Measurements from ENCODE around the gene NELL1. TPM values are rescaled to one million over a fixed set of nuclear protein-coding genes. Genes with fewer than 3 reads are reported as not detected.

Gene NELL1
- total and polyA plus RNA-seq, 2 experiments from 2014 or later: 2.1 to 7.7 TPM

DNA sequence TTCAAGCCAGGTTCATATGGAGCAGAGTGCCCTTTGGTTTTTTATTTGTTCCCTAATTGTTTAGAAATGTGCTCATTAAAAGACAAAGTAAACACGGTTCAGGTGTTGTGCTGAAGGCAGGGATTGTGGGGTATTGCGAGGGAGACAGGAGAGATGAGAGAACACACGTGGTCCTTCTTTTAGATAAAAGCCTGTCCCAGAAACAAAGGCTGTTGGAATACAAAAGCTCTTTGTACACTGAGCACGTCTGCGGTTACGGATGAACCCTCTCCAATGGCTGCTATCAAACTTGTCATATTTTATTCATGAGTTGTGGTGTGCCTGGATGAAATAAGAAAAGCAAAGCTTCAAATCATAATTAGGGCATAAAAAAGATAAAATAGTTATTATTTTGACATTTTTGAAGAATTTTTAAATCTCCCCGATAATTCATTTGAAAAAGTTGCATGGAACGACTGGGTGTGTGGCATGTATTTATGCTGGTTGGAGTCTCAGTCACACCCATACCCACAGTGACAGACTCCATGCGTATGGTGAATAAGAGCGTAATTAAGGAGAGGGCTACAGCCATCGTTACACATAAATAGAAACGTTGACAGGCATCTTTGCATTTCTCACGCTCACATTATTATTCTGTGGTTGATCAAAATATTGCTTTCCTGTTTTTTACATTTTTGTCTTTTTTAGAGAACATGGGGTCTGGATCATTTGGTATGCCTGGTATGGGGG, 92.9 kb downstream of the NELL1 start:
- Histone ChIP-seq H3K27me3 (no peaks in the 10 kb centered on the region), H3K9me3 (ENCODE audit: low read depth) (no peaks in the 10 kb centered on the region), H3K4me1 (ENCODE audit: low read depth) (no peaks in the 10 kb centered on the region), H3K4me3 (no peak overlapping the region), H3K27ac (no peak overlapping the region), H3K36me3 (no peaks in the 10 kb centered on the region)
- no peak for DNase-seq (ENCODE audit: low read depth in 1 of 2, low spot score in 1 of 2)
- TF ChIP-seq, protein P1, sequence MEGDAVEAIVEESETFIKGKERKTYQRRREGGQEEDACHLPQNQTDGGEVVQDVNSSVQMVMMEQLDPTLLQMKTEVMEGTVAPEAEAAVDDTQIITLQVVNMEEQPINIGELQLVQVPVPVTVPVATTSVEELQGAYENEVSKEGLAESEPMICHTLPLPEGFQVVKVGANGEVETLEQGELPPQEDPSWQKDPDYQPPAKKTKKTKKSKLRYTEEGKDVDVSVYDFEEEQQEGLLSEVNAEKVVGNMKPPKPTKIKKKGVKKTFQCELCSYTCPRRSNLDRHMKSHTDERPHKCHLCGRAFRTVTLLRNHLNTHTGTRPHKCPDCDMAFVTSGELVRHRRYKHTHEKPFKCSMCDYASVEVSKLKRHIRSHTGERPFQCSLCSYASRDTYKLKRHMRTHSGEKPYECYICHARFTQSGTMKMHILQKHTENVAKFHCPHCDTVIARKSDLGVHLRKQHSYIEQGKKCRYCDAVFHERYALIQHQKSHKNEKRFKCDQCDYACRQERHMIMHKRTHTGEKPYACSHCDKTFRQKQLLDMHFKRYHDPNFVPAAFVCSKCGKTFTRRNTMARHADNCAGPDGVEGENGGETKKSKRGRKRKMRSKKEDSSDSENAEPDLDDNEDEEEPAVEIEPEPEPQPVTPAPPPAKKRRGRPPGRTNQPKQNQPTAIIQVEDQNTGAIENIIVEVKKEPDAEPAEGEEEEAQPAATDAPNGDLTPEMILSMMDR (IDR thresholded peaks at IDR 0.05; ENCODE audit: low read depth, low read length): no peak

DNA sequence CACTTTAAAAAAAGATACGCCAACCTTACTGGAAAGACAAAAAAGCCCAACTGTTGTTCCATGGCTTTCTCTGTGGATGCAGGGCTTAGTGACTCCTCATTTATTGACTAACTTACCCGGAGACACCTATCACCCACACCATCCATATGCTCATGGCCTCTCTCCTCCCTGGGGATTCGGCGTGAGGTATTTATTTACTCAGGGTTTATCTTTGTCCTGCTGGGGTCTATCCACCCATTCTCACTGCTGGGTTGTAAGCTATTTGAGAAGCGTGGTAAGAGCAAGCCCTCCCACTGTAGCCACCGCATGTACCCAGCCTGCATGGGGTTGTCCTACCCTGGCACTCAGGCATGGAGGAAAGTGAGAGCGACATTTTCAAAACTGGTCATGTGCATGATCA, 93.6 kb downstream of the NELL1 start:
- H3K9me3 ChIP-seq (ENCODE audit: low read depth): no peaks in the 10 kb centered on the region
- no peak for DNase-seq (ENCODE audit: low read depth in 1 of 2, low spot score in 1 of 2)
- TF ChIP-seq, protein P1 (IDR thresholded peaks at IDR 0.05; ENCODE audit: low read depth, low read length): no peak

DNA sequence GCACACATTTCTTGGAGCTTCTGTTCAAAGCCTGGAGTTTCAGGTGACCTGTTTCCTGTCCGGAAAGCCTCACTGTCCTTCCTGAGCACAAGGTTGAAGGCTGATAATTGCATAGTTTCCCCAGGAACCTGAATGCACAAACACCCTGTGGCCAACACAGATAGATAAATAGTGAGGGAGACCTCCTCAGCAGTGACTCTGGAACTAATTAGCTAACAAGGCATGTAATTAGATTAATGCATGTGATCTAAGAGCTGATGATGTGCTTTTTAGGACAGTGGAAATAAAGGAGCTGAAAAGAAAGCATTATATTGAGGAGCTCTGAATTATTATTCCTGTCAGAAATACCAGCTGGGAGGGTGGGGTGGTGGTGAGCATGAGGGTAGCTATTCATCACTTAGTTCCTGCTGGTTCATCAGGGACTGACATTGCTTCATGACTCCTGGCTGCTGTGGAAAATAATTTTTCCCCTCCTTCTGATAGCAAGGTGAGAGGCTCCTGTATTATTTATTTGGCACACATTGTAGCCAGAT, 101.1 kb downstream of the NELL1 start:
- Histone ChIP-seq H3K27me3 (no peaks in the 10 kb centered on the region), H3K36me3 (no peaks in the 10 kb centered on the region), H3K4me1 (ENCODE audit: low read depth) (no peaks in the 10 kb centered on the region), H3K9me3 (ENCODE audit: low read depth) (no peaks in the 10 kb centered on the region), H3K4me3 (no peak overlapping the region), H3K27ac (no peak overlapping the region)
- TF ChIP-seq, protein P1 (IDR thresholded peaks at IDR 0.05; ENCODE audit: low read depth, low read length): no peak
- no peak for DNase-seq (ENCODE audit: low read depth in 1 of 2, low spot score in 1 of 2)

More for the DNA sequence above, 93.6 kb downstream of the NELL1 start:
- no peaks in the 10 kb centered on the region for H3K27me3 ChIP-seq
- H3K36me3 ChIP-seq: no peaks in the 10 kb centered on the region
- H3K27ac ChIP-seq: no peak overlapping the region
- no peaks in the 10 kb centered on the region for H3K4me1 ChIP-seq (ENCODE audit: low read depth)
- H3K4me3 ChIP-seq: no peak overlapping the region

DNA sequence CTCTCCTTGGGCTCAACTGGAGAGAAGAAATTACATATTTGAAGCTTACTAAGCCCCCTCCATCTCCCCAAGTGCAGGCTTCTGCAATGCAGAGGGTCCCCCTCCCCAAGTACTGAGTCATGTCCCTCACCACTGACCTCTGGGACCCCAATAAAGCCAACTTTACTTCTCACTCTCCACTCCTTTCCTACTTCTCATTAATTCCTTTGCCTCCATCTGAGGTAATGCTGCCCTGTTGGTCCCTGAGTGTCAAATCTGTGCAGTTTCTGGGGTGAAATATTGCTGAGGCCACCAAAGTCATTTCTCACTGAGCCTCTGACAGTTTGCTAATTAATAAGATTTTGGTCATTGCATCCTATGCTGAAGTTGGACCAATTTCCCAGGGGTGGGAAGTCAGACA, 101.6 kb downstream of the NELL1 start:
- Histone ChIP-seq H3K4me1 (ENCODE audit: low read depth) (no peaks in the 10 kb centered on the region), H3K4me3 (no peak overlapping the region), H3K36me3 (no peaks in the 10 kb centered on the region), H3K27ac (no peak overlapping the region), H3K9me3 (ENCODE audit: low read depth) (no peaks in the 10 kb centered on the region), H3K27me3 (no peaks in the 10 kb centered on the region)
- DNase-seq (ENCODE audit: low read depth in 1 of 2, low spot score in 1 of 2): no peak
- TF ChIP-seq, protein P1 (IDR thresholded peaks at IDR 0.05; ENCODE audit: low read depth, low read length): no peak

DNA sequence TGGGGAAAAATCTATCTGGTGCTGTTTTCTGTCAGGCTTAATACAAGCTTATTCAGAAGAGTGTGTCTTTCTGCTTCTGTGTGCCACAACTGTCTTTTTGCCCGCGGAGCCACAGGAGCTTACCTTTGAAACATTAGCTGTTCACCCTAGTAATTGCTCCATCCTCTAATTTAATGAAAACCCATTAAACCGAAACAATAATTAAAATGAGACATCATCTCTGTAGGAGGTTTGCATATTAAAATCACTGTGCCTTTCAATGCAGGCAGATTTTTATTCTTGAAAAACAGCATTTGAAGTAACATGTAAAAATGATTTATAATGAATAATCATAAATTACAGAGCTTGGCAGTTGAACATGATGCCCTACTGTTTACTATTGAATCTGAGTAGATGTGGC, 102.3 kb downstream of the NELL1 start:
- Histone ChIP-seq H3K27me3 (no peaks in the 10 kb centered on the region), H3K27ac (no peak overlapping the region), H3K36me3 (no peaks in the 10 kb centered on the region), H3K4me3 (no peak overlapping the region), H3K9me3 (ENCODE audit: low read depth) (no peaks in the 10 kb centered on the region), H3K4me1 (ENCODE audit: low read depth) (no peaks in the 10 kb centered on the region)
- TF ChIP-seq, protein P1 (IDR thresholded peaks at IDR 0.05; ENCODE audit: low read depth, low read length): no peak
- DNase-seq (ENCODE audit: low read depth in 1 of 2, low spot score in 1 of 2): no peak

All from cardiac muscle cell (in vitro differentiated cells and primary cell).